Upper lobe of right lung (tissue), 1 donor: ENCODE results near the gene ZDHHC14. TPM values are rescaled to one million over a fixed set of nuclear protein-coding genes. Genes with fewer than 3 reads are reported as not detected.

Experiments used
- ATAC-seq: fragments of 200-7000 bp; cut with Tn5 transposase; one replicate; pipeline ENCODE4 v1.9.1; 2020; ENCODE audit warnings: mild to moderate bottlenecking, moderate library complexity
- DNase-seq: peaks from one replicate; pipeline ENCODE4 v3.0.0-alpha.2; 2020
- H3K27ac ChIP-seq: fragments of 200-600 bp; one replicate; pipeline ENCODE4 v1.8.0; 2022
- H3K27me3 ChIP-seq: fragments of 200-600 bp; one replicate; pipeline ENCODE4 v1.8.0; 2022; ENCODE audit warnings: mild to moderate bottlenecking
- H3K36me3 ChIP-seq: fragments of 200-600 bp; one replicate; pipeline ENCODE4 v1.8.0; 2022
- H3K4me1 ChIP-seq: fragments of 200-600 bp; one replicate; pipeline ENCODE4 v1.8.0; 2022
- H3K4me3 ChIP-seq: fragments of 200-600 bp; one replicate; pipeline ENCODE4 v1.8.0; 2022; ENCODE audit warnings: mild to moderate bottlenecking
- H3K9me3 ChIP-seq: fragments of 200-600 bp; one replicate; pipeline ENCODE4 v1.8.0; 2022
- CTCF ChIP-seq: fragments of 200-600 bp; IDR thresholded peaks from one replicate; pipeline ENCODE4 v1.8.0; 2022; ENCODE audit warnings: antibody characterized with exemption
- intact Hi-C: fragments of 100-400 bp; cut with DNase I; formaldehyde crosslinking; loops from one replicate; pipeline ENCODE4 v1.11.0; 2022
- total RNA-seq: library from RNA; stranded (reverse); fragmentation: NEBNext Ultra II Directional; extraction: Animal tissue kit (Norgen Biotek cat#: 25700); gene quantifications from one replicate; pipeline ENCODE4 v1.2.1, GENCODE V29; 2021
- donor health status: DM: no; HTN: yes; CAD: no; lungs with severe emphysema.

The ZDHHC14 gene
- total RNA-seq, 1 donor from 2014 or later = 12.2 TPM

- no peak for ATAC-seq
- intact Hi-C loops = no loop called here
- Histone ChIP-seq H3K27ac (no peak overlapping the region), H3K4me1 (no peaks in the 10 kb centered on the region), H3K4me3 (no peak overlapping the region), H3K9me3 (no peaks in the 10 kb centered on the region), H3K27me3 (no peaks in the 10 kb centered on the region), H3K36me3 (no peaks in the 10 kb centered on the region)
- DNase-seq = no peak
- no peak for TF ChIP-seq CTCF
These were observed 247.5 kb downstream of the ZDHHC14 start for GRCh38 chr6:157628463-157628862.

GRCh38 chr6:157629220-157629619 is 248.2 kb downstream of the ZDHHC14 start:
- DNase-seq = no peak
- no peak for TF ChIP-seq CTCF
- intact Hi-C loops = no loop called here

GRCh38 chr6:157630463-157631080 is 249.6 kb downstream of the ZDHHC14 start:
- DNase-seq (no peak), ATAC-seq (no peak)
- intact Hi-C loops = no loop called here
- TF ChIP-seq CTCF = no peak
- Histone ChIP-seq H3K4me1 (no peaks in the 10 kb centered on the region), H3K4me3 (no peak overlapping the region), H3K9me3 (no peaks in the 10 kb centered on the region), H3K27ac (no peak overlapping the region), H3K36me3 (no peaks in the 10 kb centered on the region), H3K27me3 (no peaks in the 10 kb centered on the region)

More at GRCh38 chr6:157629220-157629619, 248.2 kb downstream of the ZDHHC14 start:
- no peak overlapping the region for H3K4me3 ChIP-seq
- no peak overlapping the region for H3K27ac ChIP-seq
- no peaks in the 10 kb centered on the region for H3K4me1 ChIP-seq
- H3K36me3 ChIP-seq = no peaks in the 10 kb centered on the region
- H3K27me3 ChIP-seq = no peaks in the 10 kb centered on the region
- H3K9me3 ChIP-seq = no peaks in the 10 kb centered on the region
- peak; percentile 17 for ATAC-seq

- H3K27me3 ChIP-seq = no peaks in the 10 kb centered on the region
- H3K4me1 ChIP-seq = no peaks in the 10 kb centered on the region
- H3K36me3 ChIP-seq = no peaks in the 10 kb centered on the region
- DNase-seq (no peak), ATAC-seq (no peak)
- no peaks in the 10 kb centered on the region for H3K9me3 ChIP-seq
- TF ChIP-seq CTCF = no peak
- H3K4me3 ChIP-seq = no peak overlapping the region
- intact Hi-C loops = no loop called here
- H3K27ac ChIP-seq = no peak overlapping the region
These were observed 250.4 kb downstream of the ZDHHC14 start for GRCh38 chr6:157631412-157631811.

- no peaks in the 10 kb centered on the region for H3K27me3 ChIP-seq
- H3K4me3 ChIP-seq = no peak overlapping the region
- ATAC-seq = no peak
- TF ChIP-seq CTCF = no peak
- no peak for DNase-seq
- H3K9me3 ChIP-seq = no peaks in the 10 kb centered on the region
- intact Hi-C loops = no loop called here
- H3K27ac ChIP-seq = no peak overlapping the region
- H3K36me3 ChIP-seq = no peaks in the 10 kb centered on the region
- no peaks in the 10 kb centered on the region for H3K4me1 ChIP-seq
These were observed 251.0 kb downstream of the ZDHHC14 start for GRCh38 chr6:157631838-157632614.
